GM21381 (cell line): ENCODE measurements around the gene SYT1.
"Not testable (repeated sequence)": the region's sequence is repeated elsewhere in the genome, so short reads cannot be mapped to it uniquely, and the experiment has no call there.

Experiments
- ATAC-seq: cut with Tn5 transposase; IDR thresholded peaks from one replicate; pipeline ENCODE4 v1.9.1; 2021; ENCODE audit warnings: mild to moderate bottlenecking, moderate library complexity; ENCODE audit not compliant: unreplicated experiment

The SYT1 gene

GRCh38 chr12:78864403-78864869 is at the start of gene SYT1:
Gene SYT1 (plus strand): TSS chr12:78864774.
- peak; percentile 29 for ATAC-seq

- no peak for ATAC-seq
Observed at GRCh38 chr12:78818487-78818886, 46.1 kb upstream of the SYT1 start.

GRCh38 chr12:78820946-78821345 is 43.6 kb upstream of the SYT1 start:
- ATAC-seq: no peak

GRCh38 chr12:78824918-78825317 is 39.7 kb upstream of the SYT1 start:
- ATAC-seq: no peak

GRCh38 chr12:78829690-78830089 is 34.9 kb upstream of the SYT1 start:
- no peak for ATAC-seq

- ATAC-seq: no peak
Observed at GRCh38 chr12:78835493-78835892, 29.1 kb upstream of the SYT1 start.

GRCh38 chr12:78840518-78841019 is 24.0 kb upstream of the SYT1 start:
- ATAC-seq: not testable (repeated sequence)

- ATAC-seq: no peak
Observed at GRCh38 chr12:78853231-78853630, 11.3 kb upstream of the SYT1 start.

- ATAC-seq: peak; percentile 55
Observed at GRCh38 chr12:78863482-78864402, 832 bp upstream of the SYT1 start.

GRCh38 chr12:78864870-78865463 is 393 bp downstream of the SYT1 start:
- ATAC-seq: peak; percentile 16

GRCh38 chr12:78865516-78865915 is 942 bp downstream of the SYT1 start:
- no peak for ATAC-seq

GRCh38 chr12:78866518-78866917 is 1.9 kb downstream of the SYT1 start:
- ATAC-seq: no peak

- ATAC-seq: no peak
Observed at GRCh38 chr12:78870539-78870938, 6.0 kb downstream of the SYT1 start.

GRCh38 chr12:78871566-78871965 is 7.0 kb downstream of the SYT1 start:
- no peak for ATAC-seq

GRCh38 chr12:78878459-78878858 is 13.9 kb downstream of the SYT1 start:
- ATAC-seq: no peak

GRCh38 chr12:78878866-78879265 is 14.3 kb downstream of the SYT1 start:
- no peak for ATAC-seq

GRCh38 chr12:78880078-78880477 is 15.5 kb downstream of the SYT1 start:
- ATAC-seq: no peak

- ATAC-seq: no peak
Observed at GRCh38 chr12:78881685-78882084, 17.1 kb downstream of the SYT1 start.

- no peak for ATAC-seq
Observed at GRCh38 chr12:78885466-78885865, 20.9 kb downstream of the SYT1 start.

GRCh38 chr12:78886719-78887407 is 22.3 kb downstream of the SYT1 start:
- ATAC-seq: no peak

GRCh38 chr12:78887444-78887843 is 22.9 kb downstream of the SYT1 start:
- ATAC-seq: no peak
